Left kidney (tissue), 2 donors: ENCODE results near the gene CDC42SE2. TPM values are rescaled to one million over a fixed set of nuclear protein-coding genes. Genes with fewer than 3 reads are reported as not detected.
"Not testable (repeated sequence)": the region's sequence is repeated elsewhere in the genome, so short reads cannot be mapped to it uniquely, and the experiment has no call there.

Experiments
- DNase-seq: peaks from one replicate; pipeline ENCODE4 v3.0.0-alpha.2; 2013
- polyA plus RNA-seq: library from polyadenylated mRNA; unstranded; fragments of 120-200 nt; gene quantifications from one replicate; pipeline ENCODE4 v1.2.1, GENCODE V29; 2013; ENCODE audit not compliant: insufficient read length

The CDC42SE2 gene
- polyA plus RNA-seq, 1 donor, result 58.3 TPM

DNA sequence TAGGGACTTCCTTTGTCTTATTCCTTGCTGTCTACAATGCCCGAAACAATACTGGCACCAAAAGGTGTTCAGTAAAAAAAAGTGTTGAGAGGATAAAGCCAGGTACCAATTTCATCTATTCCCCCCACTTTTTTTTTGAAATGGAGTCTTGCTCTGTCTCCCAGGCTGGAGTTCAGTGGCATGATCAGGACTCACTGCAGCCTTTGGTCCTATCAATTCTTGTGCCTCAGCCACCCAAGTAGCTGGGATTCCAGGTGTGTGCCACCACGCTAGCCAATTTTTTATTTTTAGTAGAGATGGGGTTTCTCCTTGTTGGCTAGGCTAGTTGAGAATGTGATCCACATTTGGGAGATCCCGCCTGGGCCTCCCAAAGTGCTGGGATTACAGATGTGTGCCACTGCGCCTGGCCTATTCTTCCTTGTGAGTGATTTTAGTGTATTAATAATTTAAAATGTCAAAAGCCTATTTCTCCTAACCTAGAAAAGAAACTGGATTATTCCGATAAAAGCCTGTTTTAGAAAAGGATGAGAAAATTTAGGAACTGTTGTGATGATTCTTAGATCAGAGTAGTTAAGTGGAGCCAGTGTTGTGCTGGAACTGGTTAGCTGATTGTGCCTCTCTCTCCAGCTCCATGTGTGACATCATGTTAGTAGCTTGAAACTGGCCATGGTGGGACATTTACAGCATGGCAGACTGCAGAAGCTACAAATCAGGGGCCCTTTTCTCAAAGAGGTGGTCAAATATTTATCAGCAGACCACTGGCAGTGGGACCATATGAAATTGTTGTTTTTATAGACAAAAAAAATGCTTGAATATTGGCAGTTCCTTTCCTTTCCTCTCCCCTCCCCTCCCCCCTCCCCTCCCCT is 14.3 kb downstream of the CDC42SE2 start:
- DNase-seq, result no peak

DNA sequence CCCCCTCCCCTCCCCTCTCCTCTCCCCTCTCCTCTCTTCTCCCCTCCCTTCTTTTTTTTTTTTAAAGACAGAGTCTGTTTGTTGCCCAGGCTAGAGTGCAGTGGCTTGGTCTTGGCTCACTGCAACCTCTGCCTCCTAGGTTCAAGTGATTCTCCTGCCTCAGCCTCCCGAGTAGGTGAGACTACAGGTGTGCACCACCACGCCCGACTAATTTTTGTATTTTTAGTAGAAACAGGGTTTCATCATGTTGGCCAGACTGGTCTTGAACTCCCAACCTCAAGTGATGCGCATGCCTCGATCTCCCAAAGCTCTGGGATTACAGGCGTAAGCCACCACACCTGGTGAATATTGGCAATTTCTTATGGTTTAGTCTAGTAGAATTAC is 14.9 kb downstream of the CDC42SE2 start:
- DNase-seq, result not testable (repeated sequence)

DNA sequence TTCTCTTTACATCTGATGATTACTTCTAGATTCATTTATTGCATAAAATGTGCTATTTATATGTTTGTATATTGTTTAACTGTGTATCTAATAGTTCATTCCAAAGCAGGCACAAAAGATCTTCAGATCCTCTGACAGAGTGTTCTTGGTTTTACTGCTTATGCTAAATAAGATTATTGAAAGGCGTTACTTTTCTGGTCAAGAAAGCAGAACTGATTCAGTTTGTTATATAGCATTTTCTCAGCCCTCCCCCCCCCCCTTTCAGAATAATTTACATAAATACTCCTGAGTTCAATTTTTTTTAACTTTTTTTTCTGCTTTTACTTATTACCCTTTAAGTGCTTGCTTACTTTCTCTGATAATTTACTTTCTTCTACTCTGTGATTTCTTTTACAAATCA is 15.4 kb downstream of the CDC42SE2 start:
- no peak for DNase-seq

DNA sequence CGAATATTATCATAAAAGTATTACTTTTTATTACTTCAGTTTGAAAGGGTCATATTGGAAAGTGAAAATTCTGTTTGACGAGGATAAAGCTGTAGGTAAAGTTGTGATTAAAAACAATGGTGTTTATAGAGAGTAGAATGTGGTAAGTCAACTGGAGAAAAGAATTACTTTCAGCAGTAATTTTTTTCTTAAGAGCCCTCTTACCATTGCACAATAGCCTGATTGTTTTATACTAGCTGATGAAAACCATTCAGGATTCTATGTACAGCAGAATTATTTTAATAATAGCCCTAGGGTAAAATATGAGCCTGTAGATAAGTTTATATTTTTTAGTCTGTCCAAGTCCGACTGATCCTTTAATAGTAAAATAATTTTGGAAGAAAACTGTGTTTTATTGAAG is 16.6 kb downstream of the CDC42SE2 start:
- DNase-seq, result no peak

DNA sequence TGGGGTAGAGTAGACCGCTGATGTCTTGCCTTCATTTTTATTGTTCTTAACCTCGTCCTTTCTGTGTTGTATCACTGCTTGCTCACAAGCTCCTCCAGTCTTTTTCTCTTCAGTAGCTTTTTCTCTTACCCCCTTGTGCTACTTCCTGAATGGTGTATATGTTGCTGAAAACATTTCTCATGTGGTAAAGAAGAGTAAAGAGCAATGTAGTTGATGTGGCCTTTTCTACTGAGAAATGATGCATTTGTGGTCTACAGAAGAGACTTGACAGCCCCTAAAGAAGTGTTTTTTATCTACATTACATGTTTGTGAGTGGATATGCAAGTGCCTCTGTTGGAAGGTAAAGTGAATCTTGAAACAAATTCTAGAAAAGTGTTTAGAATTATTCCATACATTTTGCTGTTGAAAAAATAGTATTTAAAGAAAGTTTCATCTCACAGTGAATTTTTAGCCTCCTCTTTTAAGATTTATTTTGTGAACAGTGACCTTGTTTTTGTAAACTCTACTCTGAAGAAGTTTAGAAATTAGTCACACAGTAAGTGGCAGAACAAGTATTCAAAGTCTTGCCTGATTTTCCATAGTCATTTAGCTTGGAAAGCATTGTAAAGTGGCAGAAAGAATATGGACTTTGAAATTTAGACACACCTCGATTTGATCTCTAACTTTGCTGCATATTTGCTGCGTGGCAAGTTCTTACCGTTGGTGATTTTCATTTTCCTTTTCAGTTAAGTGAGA is 17.4 kb downstream of the CDC42SE2 start:
- DNase-seq, result no peak

- no peak for DNase-seq
These were observed 18.0 kb downstream of the CDC42SE2 start for GRCh38 chr5:131281868-131282234.

- no peak for DNase-seq
These were observed 18.4 kb downstream of the CDC42SE2 start for GRCh38 chr5:131282235-131282634.

DNA sequence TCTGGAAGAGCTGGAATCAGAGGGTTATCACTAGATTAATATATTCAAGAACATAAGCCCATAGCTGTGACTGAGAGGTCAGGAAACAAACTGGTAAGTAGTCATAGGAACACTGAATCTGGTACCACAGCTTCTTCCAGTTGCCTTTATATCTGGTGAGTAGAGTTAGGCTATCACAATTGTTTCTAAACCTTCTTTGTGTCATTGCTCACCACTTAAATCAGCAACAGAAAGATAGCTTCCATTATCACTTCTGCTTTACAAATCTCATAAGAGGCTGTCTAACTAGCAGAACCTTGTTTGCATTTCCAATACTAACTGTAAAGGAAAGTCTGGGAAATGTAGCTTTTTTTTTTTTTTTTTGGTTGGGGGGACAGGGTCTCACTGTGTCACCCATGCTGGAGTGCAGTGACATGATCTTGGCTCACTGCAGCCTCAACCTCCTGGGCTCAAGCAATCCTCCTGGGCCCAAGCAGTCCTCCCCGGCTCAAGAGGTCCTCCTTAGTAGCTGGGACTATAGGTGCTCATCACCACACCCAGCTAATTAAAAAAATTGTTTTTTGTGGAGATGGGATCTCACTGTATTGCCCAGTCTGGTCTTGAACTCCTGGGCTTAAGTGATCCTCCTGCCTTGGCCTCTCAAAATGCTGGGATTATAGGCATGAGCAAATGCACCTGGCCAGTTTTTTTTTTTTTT is 22.0 kb downstream of the CDC42SE2 start:
- DNase-seq, result no peak

- DNase-seq, result no peak
These were observed 22.5 kb downstream of the CDC42SE2 start for GRCh38 chr5:131286400-131286715.

DNA sequence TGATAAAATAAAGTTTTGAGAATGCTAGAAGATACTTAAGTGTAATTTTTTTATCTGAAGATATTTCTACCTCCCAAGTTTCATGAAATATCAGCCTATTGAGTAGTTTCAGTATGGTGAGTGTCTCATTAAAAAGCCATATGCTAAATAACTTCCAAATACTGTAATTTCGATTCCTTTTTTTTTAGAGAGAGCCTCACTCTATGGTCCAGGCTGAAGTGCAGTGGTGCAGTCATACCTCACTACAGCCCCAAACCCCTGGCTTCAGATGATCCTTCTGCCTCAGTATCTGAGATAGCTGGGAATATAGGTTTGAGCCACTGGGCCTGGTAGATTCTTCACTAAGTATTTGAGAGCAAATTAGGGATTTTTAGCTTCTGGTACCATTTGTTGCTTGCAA is 24.5 kb downstream of the CDC42SE2 start:
- no peak for DNase-seq

DNA sequence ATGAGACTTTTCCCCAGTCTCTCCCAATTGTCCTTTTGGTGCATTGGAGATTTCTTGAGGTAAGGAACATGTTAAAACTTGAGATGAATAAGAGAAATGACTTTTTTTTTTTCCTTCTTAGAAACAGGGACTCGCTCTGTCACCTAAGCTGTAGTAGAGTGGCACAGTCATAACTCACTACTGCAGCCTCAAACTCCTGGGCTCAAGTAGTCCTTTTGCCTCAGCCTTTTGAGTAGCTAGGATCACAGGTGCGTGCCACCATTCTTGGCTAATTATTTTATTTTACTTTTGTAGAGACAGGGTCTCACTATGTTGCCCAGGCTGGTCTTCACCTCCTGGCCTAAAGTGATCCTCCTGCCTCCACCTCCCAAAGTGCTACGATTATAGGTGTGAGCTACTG is 25.9 kb downstream of the CDC42SE2 start:
- DNase-seq, result no peak

GRCh38 chr5:131296213-131296672 is 32.4 kb downstream of the CDC42SE2 start:
- DNase-seq, result no peak

GRCh38 chr5:131297886-131298285 is 34.0 kb downstream of the CDC42SE2 start:
- DNase-seq, result no peak

GRCh38 chr5:131299465-131299864 is 35.6 kb downstream of the CDC42SE2 start:
- DNase-seq, result no peak

- DNase-seq, result no peak
These were observed 38.7 kb downstream of the CDC42SE2 start for GRCh38 chr5:131302506-131302905.

GRCh38 chr5:131303537-131303936 is 39.7 kb downstream of the CDC42SE2 start:
- no peak for DNase-seq

- no peak for DNase-seq
These were observed 40.6 kb downstream of the CDC42SE2 start for GRCh38 chr5:131304414-131304813.

- DNase-seq, result no peak
These were observed 41.4 kb downstream of the CDC42SE2 start for GRCh38 chr5:131305138-131305689.

DNA sequence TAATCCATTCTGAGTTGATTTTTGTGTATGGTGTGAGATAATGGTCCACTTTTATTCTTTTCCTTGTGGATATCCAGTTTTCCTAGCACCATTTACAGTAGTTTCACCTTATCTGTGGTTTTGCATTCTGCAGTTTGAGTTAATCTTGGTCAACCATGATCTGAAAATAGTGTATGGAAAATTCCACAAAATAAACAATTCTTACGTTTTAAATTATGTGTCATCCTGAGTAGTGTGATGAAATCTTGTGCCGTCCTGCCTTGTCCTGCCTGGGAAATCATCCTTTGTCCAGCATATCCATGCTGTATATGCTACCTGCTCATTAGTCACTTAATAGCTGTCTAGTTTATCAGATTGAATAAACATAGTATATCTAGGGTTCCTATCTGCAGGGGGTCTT is 42.1 kb downstream of the CDC42SE2 start:
- no peak for DNase-seq

GRCh38 chr5:131312235-131312772 is 48.5 kb downstream of the CDC42SE2 start:
- not testable (repeated sequence) for DNase-seq

DNA sequence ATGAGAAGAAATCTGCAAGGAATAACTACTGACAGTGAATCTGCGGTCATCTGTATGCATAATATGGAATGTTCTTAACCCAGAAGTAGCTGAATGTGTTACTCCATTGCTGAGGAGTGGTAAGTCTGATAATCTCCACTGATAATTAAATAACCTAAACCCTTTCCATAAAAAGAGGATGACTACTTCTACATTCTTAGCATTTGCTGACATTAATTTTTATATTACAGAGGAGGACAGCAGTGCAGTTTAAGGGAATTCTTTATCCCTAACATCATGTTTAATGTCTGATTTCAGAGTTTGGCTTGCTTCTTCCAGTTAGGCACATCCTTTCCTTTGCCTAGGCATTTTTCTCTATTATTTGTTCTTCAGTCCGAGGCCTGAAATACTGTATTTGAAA is 52.2 kb downstream of the CDC42SE2 start:
- no peak for DNase-seq

DNA sequence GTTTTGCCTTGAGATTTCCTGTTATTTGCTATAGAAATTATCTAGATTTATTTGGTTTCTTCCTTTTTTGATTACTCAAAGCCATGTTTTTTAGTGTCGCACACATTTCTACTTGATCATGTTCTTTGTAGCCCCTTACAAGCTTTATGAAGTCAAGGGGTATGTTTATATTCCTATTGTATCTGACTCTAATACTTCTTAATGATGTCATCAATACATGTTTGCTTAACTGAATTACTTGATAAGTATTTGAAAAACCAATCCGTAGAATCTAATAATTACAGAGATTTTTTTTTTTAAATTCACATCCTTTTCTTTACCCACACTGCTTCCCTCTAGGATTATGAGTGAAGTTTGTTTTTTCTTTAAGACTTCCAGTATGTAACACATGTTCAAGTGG is 53.0 kb downstream of the CDC42SE2 start:
- DNase-seq, result no peak
